ENCODE data around the gene ATP1A3. TPM values are rescaled to one million over a fixed set of nuclear protein-coding genes. Genes with fewer than 3 reads are reported as not detected.

ATP1A3 gene
- polyA plus RNA-seq, 1 donor from 2014 or later, result 36.2 TPM

DNA sequence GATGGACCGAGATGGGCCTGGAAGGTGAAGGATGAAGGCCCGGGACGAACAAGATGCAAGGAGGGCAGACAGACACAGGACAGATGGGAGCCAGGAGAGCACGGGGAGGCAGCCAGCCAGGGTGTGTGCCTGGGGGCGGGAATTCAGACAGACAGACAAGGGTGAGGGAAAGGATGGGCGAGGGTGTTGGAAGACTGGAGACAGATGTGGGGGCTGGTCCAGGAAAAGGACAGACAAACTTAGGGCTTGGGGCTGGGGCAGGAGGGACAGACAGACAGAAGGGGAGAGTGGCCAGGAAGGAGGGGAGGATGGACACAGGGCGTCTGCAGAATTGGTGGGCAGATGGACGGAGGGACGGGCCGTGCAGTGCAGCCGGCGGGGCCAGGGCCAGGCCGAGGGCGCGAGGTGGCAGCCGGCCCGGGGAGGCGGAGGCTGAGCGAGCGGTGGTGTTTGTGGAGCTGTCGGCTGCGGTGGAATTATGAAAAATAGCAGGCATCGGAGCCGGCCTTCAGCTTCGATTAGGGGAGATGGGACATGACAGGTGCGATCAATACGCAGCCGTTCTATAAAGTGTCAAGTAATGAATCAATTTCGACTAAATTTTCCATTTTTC lies 61.2 kb downstream of the ATP1A3 start:
- Histone ChIP-seq H3K4me2 (ENCODE audit: low read length) (no peak overlapping the region), H3K27me3 (ENCODE audit: insufficient read depth, low read depth, low read length) (peaks cover 92% of the 10 kb centered on the region), H2AFZ (ENCODE audit: low read depth, low read length) (no peak overlapping the region), H3K36me3 (ENCODE audit: insufficient read depth, low read length) (no peaks in the 10 kb centered on the region), H3K9ac (ENCODE audit: low read length) (no peak overlapping the region), H3F3A (ENCODE audit: insufficient read depth, low read length, poor library complexity, severe bottlenecking) (no peaks in the 10 kb centered on the region), H3K79me2 (replicated peaks; ENCODE audit: insufficient read depth, low read length) (no peaks in the 10 kb centered on the region), H3K9me2 (ENCODE audit: insufficient read depth, low read length) (no peaks in the 10 kb centered on the region), H3K9me3 (ENCODE audit: low read length) (no peaks in the 10 kb centered on the region), H4K20me1 (ENCODE audit: insufficient read depth) (no peaks in the 10 kb centered on the region), H3K4me3 (ENCODE audit: low read length) (no peak overlapping the region), H3K27ac (ENCODE audit: low read length) (no peak overlapping the region)
- TF ChIP-seq TAF1 (IDR thresholded peaks at IDR 0.05; ENCODE audit: low read depth) (no peak), EZH2 (IDR thresholded peaks at IDR 0.05; ENCODE audit: borderline replicate concordance, insufficient read depth, low read length, poor library complexity, severe bottlenecking) (no peak), MXI1 (conservative IDR thresholded peaks at IDR 0.05; ENCODE audit: poor library complexity, severe bottlenecking) (no peak), POLR2AphosphoS5 (IDR thresholded peaks at IDR 0.05) (no peak), RAD21 (conservative IDR thresholded peaks at IDR 0.05) (no peak), SMC3 (conservative IDR thresholded peaks at IDR 0.05; ENCODE audit: poor library complexity) (no peak)
- TF ChIP-seq, protein P1, sequence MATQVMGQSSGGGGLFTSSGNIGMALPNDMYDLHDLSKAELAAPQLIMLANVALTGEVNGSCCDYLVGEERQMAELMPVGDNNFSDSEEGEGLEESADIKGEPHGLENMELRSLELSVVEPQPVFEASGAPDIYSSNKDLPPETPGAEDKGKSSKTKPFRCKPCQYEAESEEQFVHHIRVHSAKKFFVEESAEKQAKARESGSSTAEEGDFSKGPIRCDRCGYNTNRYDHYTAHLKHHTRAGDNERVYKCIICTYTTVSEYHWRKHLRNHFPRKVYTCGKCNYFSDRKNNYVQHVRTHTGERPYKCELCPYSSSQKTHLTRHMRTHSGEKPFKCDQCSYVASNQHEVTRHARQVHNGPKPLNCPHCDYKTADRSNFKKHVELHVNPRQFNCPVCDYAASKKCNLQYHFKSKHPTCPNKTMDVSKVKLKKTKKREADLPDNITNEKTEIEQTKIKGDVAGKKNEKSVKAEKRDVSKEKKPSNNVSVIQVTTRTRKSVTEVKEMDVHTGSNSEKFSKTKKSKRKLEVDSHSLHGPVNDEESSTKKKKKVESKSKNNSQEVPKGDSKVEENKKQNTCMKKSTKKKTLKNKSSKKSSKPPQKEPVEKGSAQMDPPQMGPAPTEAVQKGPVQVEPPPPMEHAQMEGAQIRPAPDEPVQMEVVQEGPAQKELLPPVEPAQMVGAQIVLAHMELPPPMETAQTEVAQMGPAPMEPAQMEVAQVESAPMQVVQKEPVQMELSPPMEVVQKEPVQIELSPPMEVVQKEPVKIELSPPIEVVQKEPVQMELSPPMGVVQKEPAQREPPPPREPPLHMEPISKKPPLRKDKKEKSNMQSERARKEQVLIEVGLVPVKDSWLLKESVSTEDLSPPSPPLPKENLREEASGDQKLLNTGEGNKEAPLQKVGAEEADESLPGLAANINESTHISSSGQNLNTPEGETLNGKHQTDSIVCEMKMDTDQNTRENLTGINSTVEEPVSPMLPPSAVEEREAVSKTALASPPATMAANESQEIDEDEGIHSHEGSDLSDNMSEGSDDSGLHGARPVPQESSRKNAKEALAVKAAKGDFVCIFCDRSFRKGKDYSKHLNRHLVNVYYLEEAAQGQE (IDR thresholded peaks at IDR 0.05; ENCODE audit: borderline replicate concordance), result no peak

DNA sequence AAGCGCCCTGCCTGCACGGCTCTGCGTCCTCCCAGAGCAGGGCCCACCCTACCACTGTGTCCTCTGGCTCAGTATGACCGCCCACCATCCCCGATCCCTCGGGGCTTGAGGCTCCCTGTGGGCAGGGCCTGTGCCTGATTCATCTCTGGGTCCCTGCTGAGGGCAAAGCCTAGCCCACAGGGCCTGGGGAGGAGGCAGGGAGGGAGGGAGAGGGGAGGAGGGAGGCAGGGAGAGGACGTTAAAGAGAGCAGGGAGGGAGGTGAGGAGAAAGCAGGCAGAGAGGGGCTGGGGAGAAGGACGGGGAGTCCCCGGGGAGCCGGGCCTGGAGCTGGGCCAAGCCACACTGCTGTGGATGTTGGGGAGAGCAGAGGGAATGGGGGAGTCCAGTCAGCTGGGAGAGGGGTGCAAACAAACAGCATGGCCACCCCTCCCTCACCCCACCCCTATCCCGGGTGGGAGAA lies 61.7 kb downstream of the ATP1A3 start:
- Histone ChIP-seq H3K4me2 (ENCODE audit: low read length) (no peak overlapping the region), H3K27me3 (ENCODE audit: insufficient read depth, low read depth, low read length) (peaks cover 94% of the 10 kb centered on the region), H3K9me2 (ENCODE audit: insufficient read depth, low read length) (no peaks in the 10 kb centered on the region), H3K27ac (ENCODE audit: low read length) (no peak overlapping the region), H3K79me2 (replicated peaks; ENCODE audit: insufficient read depth, low read length) (no peaks in the 10 kb centered on the region), H3F3A (ENCODE audit: insufficient read depth, low read length, poor library complexity, severe bottlenecking) (no peaks in the 10 kb centered on the region), H2AFZ (ENCODE audit: low read depth, low read length) (no peak overlapping the region), H4K20me1 (ENCODE audit: insufficient read depth) (no peaks in the 10 kb centered on the region), H3K36me3 (ENCODE audit: insufficient read depth, low read length) (no peaks in the 10 kb centered on the region), H3K9ac (ENCODE audit: low read length) (no peak overlapping the region), H3K4me3 (ENCODE audit: low read length) (no peak overlapping the region), H3K9me3 (ENCODE audit: low read length) (no peaks in the 10 kb centered on the region)
- no peak for TF ChIP-seq POLR2AphosphoS5 (IDR thresholded peaks at IDR 0.05)
- TF ChIP-seq SMC3 (conservative IDR thresholded peaks at IDR 0.05; ENCODE audit: poor library complexity), result no peak
- TF ChIP-seq, protein P2, sequence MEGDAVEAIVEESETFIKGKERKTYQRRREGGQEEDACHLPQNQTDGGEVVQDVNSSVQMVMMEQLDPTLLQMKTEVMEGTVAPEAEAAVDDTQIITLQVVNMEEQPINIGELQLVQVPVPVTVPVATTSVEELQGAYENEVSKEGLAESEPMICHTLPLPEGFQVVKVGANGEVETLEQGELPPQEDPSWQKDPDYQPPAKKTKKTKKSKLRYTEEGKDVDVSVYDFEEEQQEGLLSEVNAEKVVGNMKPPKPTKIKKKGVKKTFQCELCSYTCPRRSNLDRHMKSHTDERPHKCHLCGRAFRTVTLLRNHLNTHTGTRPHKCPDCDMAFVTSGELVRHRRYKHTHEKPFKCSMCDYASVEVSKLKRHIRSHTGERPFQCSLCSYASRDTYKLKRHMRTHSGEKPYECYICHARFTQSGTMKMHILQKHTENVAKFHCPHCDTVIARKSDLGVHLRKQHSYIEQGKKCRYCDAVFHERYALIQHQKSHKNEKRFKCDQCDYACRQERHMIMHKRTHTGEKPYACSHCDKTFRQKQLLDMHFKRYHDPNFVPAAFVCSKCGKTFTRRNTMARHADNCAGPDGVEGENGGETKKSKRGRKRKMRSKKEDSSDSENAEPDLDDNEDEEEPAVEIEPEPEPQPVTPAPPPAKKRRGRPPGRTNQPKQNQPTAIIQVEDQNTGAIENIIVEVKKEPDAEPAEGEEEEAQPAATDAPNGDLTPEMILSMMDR (IDR thresholded peaks at IDR 0.05; ENCODE audit: poor library complexity, severe bottlenecking), result no peak
